H1 (cell line): ENCODE results near the gene CPSF7.

Experiments used
- HDAC2 ChIP-seq, 2 experiments: fragments of 300-600 bp in 1 of 2; sonication (generic) in 1 of 2; IDR thresholded peaks; 2 replicates each; pipeline ENCODE4 v1.6.1; 2011 to 2012; ENCODE audit warnings: low read depth in 2 of 2, low read length in 2 of 2, mild to moderate bottlenecking in 2 of 2, moderate library complexity in 2 of 2, borderline replicate concordance in 1 of 2, inconsistent platforms in 1 of 2
- TAF1 ChIP-seq: IDR thresholded peaks from 2 replicates; pipeline ENCODE4 v1.6.1; 2011; ENCODE audit warnings: mild to moderate bottlenecking, low read depth, low read length

GRCh38 chr11:61361741-61362541 lies 67.8 kb downstream of the CPSF7 start, which contains the start of the genes CYB561A3 and TMEM138:
- peak in 1 of 2 experiments; percentile 85; a peak in 1 of 4 replicates for TF ChIP-seq HDAC2 (IDR thresholded peaks at IDR 0.05; ENCODE audit: borderline replicate concordance in 1 of 2, low read depth in 2 of 2, low read length in 2 of 2)
- TF ChIP-seq TAF1 = peak; percentile 90
